Mesenteric fat pad (tissue), 1 donor: Measurements from ENCODE around the gene RNPS1. TPM values are rescaled to one million over a fixed set of nuclear protein-coding genes. Genes with fewer than 3 reads are reported as not detected.
"Not testable (repeated sequence)": the region's sequence is repeated elsewhere in the genome, so short reads cannot be mapped to it uniquely, and the experiment has no call there.

Experiments
- DNase-seq: peaks from one replicate; pipeline ENCODE4 v3.0.0-alpha.2; 2020; ENCODE audit warnings: low spot score
- total RNA-seq: library from RNA; stranded (reverse); fragmentation: NEBNext Ultra II Directional; extraction: Animal tissue kit (Norgen Biotek cat#: 25700); gene quantifications from one replicate; pipeline ENCODE4 v1.2.1, GENCODE V29; 2021
- donor health status: DM: yes; HTN: yes; CAD: no.

The RNPS1 gene
- total RNA-seq, 1 donor from 2014 or later: 123 TPM

DNA sequence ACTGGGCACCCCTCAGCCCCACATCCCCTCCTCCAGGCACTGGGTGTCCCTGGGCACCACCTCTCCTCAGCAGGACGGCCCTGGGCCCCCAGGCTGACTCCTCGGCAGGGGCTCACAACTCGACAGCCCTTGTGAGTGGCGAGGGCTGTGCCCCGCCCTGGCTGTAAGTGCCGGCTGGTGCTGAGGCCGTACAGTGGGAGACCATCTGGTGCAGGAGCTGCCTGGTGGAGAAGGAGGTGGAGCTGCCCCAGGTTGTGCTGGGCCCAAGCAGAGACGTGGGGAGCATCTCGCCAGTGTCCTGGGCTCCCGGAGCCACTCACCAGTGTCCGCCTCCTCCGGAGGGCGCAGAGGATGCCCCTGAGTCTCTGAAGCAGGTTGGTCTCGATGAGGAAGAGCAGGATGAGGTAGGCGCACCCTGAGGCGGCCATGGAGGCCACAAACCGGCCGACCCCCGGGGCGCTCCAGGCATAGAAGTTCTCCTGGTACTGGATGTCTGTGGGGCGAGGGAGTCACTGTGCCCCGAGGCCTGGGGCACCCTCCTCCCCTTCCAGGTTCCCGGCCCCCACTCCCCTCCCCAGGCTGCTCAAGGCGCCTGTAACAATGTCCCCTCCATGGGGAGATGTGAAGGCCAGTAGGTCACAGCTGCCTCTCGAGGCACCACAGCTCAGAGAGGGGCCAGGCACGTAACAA lies 15.1 kb upstream of the RNPS1 start:
- DNase-seq: no peak

DNA sequence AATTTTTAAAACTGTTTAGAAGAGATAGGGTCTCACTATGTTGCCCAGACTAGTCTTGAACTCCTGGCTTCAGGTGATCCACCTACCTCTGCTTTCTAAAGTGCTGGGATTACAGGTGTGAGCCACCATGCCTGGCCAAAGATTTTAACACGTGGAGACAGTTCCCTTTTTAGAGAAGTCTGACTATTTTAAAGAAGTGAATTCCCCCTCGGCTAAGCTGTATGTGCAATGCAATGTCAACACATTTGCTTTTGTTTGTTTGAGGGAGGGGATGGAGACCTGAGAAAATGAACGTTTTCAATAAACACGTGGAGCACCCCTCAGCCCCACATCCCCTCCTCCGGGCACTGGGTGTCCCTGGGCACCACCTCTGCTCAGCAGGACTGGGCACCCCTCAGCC lies 14.3 kb upstream of the RNPS1 start:
- no peak for DNase-seq

DNA sequence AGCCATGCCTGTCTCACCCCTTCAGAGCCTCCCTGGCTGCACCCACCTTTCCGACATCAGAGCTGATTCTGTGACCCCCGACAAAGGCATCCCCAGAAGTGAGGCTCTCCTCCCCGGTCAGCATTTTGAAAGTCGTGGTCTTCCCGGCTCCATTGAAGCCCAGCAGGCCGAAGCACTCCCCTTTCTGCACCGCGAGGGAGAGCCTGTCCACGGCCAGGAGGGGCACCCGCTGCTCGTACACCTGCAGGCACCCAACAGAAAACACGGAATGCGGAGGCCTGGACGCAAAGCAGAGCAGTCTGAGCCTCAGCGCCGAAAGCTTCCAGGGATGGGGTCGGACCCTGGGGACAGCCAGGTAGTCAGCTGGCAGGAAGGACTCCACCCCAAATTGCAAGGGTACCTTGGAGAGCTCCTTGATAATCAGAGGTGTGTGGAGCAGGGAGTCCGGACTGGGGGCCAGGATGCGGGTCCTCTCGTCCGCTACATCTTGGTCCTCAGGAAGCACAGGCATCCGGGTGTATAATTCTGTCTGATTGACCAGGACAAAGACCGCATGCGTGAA lies 13.1 kb upstream of the RNPS1 start:
- no peak for DNase-seq

DNA sequence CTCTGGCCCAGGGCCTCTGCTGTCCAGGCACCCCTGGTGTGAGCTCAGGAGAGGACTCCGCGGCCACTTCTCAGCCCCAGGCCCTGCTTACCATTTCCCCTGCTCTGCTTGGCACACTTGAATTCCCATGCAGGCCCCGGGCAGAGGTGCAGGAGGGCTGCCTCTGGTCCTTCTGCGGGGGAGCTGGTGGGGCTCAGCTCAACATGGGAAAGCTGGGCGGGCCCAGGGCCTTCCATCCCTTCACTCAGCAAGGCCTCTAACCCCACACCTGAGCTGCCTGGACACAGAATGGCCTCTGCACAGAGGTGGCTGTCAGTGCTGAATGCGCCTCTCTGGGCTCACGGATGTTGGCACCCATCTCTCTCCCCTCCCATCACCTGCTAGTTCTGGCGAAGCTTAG lies 12.5 kb upstream of the RNPS1 start:
- no peak for DNase-seq

DNA sequence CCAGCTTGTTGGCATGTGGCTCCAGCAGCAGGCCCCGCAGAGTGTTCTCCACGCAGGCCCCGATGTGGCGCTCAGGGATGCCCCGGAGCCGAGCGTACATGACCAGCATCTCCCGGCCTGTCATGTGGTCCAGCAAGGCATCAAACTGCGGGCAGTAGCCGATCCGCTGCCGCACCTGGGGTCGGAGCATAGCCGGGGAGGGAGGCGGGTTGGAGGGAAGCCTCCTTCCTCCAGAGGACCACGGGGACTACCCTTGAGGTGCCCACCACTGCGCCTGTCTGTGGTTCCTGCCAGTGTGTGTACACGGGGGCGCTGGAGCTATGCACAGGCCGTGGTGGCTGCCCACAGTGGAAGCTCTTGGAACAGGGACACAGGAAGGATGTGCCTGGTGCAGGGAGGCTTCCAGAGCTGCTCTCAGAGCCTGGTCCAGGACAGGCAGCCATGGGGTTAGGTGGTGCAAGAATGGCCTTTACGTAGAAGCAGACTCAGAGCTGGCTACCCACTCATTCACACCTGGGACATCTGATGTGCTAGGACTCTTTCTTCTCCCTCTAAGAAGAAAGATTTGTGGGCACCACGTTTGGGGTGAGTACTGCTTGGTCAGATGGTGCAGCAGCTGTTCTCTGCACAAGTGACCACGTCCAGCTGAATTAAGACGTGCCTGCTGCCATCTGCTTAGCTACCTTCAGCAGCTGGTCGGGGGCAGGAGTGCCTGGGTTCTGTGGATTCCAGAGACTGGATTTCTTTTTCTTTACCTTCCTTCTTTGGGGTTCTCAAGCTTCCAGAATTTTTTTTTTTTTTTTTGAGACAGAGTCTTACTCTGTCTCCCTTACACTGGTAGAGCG lies 11.3 kb upstream of the RNPS1 start:
- DNase-seq: no peak

DNA sequence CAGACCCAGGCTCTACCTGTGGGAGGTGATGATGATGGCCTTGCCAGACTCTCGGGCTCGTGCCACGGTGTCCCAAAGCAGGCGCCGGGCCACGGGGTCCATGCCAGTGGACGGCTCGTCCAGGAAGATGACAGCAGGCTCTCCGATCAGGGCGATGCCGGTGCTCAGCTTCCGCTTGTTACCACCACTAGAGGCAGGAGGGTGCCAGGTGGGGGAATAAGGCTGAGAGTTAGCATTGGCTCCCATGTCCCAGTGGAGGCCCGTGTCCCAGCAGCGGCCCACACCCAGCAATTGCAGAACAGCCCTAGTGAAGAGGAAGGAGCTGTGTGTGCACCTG lies 10.3 kb upstream of the RNPS1 start:
- DNase-seq: no peak

DNA sequence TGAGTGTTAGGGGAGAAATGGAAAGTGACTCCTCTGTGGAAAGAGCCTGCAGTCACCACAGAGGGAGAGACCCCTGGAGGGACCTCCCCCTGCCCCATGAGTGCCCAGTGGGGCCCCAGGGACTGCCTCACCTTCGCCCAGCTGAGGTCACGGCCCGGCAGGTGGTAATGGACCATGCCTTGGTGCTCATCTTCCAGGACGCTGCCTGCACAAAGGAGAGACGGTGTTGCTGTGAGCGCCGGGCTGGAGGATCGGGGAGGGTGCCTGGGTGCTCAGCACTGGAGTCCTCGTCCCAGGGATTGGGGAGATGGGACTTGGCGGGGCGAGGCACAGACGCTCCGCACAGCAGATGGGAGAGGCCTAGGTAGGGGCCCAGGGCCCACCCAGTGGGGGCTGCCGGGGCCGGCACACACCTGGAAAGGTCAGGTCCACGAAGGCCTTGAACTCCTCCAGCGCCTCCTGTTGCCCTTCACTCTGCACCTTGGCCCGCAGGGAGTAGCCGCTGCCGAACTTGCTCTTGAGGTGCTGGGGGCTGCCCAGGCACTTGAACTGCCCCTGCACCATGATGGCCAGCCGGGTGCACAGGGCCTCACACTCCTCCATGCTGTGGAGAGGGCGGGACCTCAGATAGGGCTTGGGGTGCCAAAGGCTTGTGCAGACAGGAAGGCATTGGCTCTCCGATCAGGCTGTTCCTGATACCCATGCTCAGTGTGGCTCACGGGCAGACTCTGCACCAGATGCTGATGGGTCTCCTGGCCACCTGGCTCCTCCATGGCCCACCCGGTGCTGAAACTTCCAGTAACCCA lies 9.7 kb upstream of the RNPS1 start:
- DNase-seq: no peak

DNA sequence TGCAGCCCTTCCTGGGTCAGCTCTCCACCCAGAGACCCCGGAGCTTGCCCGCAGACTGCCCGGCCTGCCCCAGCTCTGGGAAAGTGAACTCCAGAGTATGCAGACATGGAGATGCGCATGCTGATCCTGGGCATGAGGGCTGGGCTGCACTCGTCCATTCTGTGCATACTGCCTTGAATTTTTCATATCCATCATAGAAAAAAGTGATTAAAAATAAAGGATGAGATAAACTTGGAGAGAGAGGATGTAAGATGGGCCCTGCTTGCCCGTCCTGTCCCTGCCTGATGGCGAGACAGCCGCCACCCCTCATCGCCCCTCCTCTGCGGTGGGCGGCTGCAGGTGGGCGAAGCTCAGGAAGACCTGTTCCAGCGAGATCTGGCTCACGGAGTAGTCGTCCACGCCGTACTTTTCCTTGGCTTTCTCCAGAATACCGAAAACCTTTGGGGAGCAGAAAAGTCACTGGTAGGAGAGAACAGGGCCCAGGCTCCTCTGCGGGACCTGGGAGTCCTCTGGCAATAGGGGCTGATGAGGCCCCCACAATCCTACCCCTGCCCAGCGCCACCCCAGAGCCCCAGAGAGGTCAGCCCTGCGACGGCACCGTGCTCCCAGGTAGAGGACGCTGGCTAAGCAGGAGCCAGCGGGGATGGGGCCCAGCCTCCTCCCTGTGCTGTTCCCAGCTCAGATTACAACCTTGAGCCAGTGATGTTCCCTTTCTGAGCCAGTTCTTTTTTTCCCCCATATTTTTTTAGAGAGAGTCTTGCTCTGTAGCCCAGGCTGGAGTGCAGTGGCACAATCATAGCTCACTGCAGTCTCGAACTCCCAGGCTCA lies 8.7 kb upstream of the RNPS1 start:
- no peak for DNase-seq

DNA sequence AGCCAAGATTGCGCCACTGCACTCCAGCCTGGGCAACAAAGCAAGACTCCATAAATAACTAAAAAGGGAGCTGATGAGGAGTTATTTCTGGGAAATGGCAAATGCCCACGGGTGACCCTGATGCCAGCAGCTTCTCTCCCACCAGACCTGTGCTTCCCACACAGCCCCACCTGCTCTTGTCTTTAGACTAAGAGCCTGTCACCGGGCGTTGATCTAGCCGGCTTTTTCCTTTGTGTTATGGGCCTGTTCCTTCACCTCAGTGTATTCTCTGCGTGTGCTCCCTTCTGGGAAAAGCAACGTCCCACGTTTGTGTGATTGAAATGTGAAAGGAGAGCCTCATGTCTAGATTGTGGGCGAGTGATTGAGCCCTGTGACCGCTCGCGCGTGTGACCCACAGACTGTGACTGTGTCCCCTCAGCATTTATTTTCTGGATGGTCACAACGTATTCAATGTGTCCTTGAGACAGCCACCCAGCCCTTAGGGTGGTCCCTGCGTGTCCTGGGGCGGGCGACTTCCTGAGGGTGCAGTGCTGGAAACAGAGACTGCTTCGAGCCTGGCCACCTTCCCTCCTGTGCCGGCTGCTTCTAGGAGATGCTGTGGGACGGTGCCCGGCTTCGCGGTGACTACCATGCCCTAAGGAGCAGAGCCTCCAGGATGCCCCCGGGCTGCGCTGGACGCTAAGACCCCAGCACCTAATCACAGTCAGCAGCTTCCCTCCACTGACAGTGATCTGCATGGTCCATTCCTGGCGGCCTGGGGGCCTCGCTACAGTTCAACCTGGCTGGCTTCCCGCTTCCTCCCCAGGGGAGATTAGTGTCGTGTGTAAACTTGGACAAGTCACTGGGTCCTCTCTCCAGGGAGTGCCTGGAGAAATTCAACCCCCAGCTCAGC lies 7.8 kb upstream of the RNPS1 start:
- no peak for DNase-seq

DNA sequence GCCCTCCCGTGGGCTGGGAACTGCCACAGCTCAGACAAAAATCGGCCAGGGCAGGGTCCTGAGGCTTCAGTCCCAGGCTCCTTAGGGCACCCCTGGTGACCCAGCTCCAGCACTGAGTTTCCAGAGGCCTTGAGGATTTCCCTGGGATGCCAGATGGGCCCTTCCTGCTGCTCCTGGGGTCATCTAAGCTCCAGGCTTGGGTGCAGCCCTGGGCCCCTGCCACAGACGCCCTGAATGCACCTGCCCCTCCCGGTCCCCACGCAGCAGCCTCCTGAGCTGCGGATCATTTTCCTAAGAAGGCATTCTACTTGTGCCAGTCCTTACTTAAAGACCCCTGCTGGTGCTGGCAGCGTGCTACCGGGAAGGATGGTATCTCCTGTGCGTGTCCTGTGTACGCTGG lies 6.0 kb upstream of the RNPS1 start:
- DNase-seq: no peak

DNA sequence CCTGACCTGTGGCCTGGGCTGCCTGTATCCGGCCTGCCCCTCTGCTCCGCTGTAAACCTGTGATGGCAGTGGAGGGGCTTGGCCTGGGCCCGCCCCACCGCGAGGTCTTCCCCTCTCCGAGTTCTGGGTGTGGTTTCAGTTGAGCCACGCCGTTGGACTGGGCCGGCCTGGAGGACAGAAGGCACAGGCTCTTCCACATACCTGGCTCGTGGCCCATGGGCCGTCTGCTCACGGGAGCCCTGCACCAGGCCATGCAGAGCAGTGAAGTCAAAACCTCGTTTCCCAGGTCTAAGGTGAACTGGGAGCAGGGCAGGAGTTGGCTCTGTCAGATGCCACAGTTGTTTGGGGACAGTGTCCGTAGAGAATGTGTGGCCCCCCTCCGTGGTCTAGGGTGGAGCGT lies 5.6 kb upstream of the RNPS1 start:
- DNase-seq: no peak

DNA sequence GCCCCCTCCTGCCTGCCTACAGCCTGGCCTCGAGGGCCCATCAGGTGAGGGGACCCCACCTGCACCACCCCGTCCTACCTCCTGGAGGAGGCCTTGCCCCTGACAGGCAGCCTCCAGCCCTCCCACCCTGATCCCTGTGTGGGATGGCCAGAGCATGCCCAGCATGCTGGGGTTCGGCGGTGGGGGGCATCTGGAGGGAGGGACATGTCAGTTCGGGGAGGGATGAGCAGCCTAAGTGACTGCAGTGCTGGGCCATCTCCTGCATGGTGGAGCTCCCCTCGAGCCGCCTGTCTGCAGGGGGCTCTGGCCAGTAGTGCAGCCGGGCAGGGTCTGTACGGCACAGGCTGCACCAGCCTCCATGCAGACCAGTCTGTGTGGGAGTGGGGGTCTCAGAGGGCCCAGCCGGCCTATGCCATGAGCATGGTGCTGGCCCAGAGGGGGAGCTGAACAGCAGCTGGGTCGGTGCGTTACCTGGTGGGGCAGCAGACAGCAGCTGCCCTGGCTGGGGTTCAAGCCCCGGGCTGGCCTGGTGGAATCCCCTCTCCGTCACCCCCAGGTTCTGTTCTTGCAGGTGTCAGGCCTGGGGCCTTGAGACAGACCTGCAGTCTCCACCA lies 4.0 kb upstream of the RNPS1 start:
- DNase-seq: no peak

DNA sequence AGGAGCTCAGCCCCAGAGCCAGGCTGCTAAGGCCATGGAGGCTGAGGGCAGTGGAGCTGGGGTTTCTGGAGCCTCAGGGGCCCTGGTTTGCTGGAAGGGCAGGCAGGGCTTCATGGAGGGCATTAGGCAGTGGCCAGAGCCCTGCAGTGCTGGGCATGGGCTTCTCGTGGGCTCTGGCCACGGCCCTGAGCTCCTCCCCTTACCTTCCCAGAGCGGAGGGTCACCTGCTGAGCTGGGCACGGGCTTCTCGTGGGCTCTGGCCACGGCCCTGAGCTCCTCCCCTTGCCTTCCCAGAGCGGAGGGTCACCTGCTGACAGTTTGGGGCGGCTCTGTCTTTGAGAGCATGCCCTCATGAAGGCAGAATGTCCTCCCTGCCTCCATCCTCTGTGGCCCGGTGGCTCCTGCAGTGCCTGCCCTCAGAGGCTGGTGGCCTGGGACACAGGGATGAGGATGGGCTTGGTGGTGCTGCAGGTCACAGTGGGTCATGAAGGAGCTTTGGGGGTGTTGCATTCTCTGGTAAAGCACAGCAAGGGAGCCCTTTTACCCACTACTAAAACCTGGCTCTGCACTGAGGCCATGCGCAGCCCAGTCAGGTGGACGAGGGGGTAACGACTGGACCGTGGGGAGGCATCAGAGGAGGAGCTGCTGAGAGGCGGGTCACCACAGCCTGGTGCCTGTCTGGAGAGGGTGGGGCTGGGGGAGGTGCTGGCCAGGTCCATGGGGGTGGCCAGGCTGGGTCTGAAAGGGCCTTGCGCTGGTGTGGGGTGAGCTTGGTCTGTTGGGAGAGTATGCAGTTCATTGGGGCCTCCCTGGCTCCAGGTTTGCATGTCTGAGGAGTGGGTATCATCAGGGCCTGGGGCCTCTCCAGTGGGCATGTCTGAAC lies 2.9 kb upstream of the RNPS1 start:
- DNase-seq: no peak

DNA sequence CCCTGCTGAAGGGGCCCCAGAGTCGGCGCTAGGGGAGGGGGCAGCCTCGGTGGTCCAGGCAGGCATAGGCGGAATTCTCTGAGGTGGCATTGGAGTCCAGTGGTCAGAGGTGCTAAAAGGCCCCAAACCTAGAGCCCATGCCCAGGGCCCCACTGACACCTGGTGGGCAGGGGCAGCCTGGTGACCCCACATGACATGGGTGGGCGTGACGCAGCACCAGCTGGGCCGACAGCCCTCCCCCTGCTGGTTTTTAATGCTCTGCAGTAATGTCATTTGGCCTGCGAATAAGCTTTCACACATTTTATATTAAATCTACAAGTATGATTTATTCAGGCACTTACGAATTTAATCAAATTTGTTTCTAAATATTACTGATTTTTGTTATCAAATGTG lies 2.1 kb upstream of the RNPS1 start:
- DNase-seq: no peak

DNA sequence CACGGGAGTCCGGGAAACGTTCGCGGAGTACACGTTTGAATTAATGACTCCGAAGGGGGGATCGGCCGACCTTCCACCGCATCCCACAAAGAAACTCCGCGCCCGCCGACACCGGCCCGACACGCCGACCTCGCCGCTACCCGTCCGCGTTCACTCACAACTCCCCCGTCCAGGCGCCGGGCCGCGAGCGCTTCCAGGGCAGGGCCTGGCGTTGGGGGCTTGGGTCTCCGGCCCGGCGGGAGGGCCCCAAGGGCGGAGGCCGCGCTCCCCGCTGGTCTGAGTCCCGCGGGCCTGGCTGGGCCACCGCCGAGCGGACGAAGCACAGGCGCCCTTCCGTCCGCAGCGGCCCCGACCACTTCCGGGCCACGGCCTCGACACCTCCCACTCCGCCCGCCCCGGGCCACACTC lies 417 bp downstream of the RNPS1 start:
- DNase-seq: not testable (repeated sequence)

DNA sequence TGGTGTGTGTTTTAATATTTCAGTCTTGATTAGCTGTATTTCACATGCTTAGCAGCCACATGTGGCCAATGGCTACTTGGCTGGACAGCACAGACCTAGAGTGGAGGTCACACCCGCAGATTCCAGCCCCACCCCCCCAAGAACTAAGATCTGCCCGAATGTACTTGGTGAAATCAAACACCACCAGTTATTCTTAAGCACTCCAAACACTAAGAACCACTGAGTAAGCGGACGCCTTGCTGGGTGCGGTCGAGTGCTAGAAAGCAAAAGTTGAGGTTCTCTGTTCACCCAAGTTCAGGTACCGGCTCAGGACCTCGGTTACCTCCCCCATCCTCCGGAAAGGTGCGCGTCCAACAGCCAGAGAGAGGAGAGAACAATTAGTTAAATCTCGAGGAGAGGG lies 1.0 kb downstream of the RNPS1 start:
- DNase-seq: not testable (repeated sequence)

DNA sequence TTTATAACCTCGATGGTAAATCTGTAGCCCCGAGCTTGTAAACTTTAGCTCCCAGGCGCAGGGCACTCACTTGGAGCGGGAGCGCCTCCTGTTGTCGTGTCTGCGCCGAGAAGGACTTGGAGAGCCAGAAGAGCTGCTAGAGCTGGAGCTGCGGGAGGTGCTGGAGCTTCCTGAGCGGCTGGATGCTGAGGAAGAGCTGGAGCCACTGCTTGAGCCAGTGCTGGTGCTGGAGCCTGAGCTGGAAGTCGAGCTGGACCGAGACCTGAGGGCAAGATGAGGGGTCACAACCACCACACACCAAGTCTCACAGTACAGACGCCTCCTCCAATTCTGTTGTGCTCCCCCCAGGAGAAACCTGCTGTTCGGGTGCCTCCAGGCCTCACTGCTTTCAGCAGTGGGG lies 4.9 kb downstream of the RNPS1 start:
- DNase-seq: not testable (repeated sequence)

DNA sequence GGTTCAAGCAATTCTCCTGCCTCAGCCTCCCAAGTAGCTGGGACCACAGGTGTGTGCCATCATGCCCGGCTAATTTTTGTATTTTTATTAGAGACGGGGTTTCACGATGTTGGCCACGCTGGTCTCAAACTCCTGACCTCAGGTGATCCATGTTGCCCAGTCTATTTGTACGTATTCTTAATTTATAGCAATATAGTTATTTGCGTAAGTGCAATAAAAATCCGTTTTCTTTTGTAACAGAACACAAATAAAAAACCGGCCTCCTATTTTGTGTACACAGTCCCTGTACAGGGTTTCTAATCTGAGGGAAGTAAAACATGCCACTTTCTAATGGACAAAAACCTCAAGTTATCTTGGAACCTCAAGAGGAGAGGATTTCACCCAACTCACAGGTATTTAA lies 7.7 kb downstream of the RNPS1 start:
- no peak for DNase-seq
